HG03060 (cell line): ENCODE measurements around the gene PRDM15.

Source experiments
- ATAC-seq: cut with Tn5 transposase; IDR thresholded peaks from one replicate; pipeline ENCODE4 v1.9.1; 2021; ENCODE audit warnings: low read depth, moderate number of reproducible peaks; ENCODE audit not compliant: unreplicated experiment

Gene PRDM15

GRCh38 chr21:41913230-41913629 is 34.1 kb upstream of the PRDM15 start:
- ATAC-seq, result no peak

GRCh38 chr21:41908829-41909228 is 29.7 kb upstream of the PRDM15 start:
- ATAC-seq, result no peak

- ATAC-seq, result no peak
Observed at GRCh38 chr21:41907496-41908258, 28.5 kb upstream of the PRDM15 start.

- ATAC-seq, result no peak
Observed at GRCh38 chr21:41906770-41907169, 27.6 kb upstream of the PRDM15 start.

DNA sequence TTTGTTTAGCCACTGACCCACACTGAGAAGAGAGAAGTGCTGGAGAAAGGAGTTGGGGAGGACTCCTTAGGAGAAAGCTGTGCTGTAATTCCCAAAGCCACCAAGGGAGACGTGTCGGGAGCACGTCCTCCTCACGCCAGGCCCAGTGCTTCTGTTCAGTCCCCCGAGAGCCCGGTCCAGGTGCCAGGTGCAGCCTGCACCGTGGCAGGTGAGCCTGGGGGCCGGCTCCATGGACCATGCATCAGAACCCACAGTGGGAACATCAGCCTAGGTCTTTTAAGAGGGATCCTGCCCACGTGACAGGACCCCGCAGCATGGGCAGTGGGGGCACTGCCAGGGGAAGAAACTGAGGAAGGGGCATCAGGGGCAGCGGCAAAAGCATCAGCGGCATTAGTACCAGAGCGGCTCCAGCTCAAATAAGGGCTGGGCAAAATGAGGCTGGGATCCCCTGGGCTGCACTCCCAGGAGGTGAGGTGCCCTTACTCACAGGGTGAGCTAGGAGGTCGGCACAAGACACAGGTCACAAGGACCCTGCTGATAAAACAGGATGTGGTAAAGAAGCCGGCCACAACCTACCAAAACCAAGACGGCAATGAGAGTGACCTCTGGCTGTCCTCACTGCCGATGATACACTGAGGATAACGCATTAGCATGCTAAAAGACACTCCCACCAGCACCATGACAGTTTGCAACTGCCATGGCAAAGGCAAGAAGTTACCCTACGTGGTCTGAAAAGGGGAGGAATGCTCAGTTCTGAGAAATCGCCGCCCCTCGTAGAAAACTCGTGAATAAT is 24.6 kb upstream of the PRDM15 start:
- ATAC-seq, result no peak

DNA sequence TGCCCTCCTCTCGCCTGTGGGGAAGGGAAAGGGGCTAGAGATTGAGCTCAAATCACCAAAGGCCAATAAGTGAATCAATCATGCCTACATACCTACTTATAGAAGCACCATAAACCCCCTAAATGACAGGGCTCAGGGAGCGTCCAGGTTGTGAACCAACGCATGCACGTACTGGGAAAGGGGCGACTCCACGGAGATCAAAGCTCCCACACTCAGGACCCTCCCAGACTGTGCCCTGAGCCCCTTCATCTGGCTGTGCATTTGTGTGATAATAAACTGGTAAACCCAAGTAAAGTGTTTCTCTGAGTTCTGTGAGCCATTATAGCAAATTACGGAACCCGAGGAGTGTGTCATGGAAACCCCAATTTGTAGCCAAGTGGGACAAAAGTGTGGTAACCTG is 23.8 kb upstream of the PRDM15 start:
- ATAC-seq, result no peak

DNA sequence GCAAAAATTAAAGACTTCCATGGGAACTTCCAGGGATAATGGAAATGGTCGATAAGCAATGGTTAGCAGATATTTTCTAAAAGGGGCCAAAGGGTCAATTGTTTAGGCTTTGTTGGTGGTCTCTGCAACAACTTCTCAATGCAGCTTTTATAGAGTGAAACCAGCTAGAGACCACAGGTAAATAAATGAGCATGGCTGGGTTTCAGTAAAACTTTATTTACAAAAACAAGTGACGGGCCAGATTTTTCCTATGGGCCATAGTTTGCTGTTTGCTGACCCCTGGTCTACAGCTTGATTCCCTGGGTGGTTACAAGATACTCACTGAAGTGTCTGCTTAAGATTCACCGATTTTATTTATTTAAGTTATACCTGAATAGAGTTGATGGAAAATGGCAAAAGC is 22.6 kb upstream of the PRDM15 start:
- no peak for ATAC-seq

DNA sequence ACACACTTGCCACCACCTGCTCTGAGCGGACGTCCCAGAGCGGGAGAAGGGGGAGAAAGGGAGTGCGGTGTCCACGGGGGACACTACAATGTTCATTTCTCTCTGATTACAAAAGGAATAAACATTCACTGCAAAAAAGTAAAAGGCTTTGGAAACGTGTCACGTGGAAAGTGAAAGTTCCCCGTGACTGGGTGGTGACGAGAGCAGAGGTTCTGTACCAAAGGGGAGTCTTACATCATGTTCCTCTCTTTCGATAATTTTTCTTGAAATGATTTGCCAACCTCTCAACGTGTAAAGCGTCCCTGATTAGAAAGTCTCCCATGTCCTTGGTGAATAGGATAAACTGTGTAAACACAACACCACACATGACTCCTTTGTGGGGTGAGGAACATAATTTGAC is 22.0 kb upstream of the PRDM15 start:
- ATAC-seq, result no peak

DNA sequence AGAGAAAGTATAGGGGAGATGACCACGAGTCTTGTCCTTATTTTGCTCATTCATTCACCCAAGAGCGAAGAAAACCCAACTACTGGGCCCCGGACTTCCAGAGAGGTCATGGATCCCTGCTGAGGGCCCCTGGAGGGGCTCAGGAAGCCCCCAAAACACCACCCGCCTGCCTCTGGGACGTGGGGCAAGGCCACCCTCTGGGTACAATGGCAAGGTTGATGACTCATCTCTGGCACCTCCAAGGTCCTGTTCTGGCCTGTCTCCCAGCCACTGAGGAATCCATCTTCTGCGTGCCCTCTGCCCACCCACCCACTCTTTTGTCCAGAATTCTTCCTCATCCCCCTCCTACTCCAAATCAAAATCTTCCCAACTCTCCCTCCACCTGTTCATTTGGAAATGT is 21.3 kb upstream of the PRDM15 start:
- no peak for ATAC-seq

- no peak for ATAC-seq
Observed at GRCh38 chr21:41899426-41900202, 20.5 kb upstream of the PRDM15 start.

DNA sequence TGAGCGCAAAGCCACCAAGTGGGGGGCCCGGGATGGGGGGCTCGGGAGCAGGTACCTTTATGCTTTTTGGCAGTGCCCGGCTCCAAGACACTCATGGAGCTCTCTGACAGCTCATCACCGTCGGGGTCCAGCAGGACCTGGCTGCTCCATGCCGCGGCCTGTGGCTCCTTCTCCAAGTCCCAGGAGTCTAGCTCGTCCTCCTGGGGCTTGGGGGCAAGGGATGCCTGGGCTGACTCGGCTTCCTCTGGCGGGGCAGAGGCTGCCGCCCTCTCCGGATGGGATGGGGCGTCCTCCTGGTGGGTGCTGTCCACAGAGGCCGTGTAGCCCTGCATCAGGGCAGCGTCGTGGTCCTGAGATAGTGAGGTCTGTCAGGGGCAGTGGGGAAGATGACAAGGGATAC is 19.9 kb upstream of the PRDM15 start:
- ATAC-seq, result no peak

- ATAC-seq, result no peak
Observed at GRCh38 chr21:41897700-41898099, 18.6 kb upstream of the PRDM15 start.

- ATAC-seq, result no peak
Observed at GRCh38 chr21:41897047-41897669, 18.0 kb upstream of the PRDM15 start.

- ATAC-seq, result no peak
Observed at GRCh38 chr21:41895643-41896493, 16.7 kb upstream of the PRDM15 start.

DNA sequence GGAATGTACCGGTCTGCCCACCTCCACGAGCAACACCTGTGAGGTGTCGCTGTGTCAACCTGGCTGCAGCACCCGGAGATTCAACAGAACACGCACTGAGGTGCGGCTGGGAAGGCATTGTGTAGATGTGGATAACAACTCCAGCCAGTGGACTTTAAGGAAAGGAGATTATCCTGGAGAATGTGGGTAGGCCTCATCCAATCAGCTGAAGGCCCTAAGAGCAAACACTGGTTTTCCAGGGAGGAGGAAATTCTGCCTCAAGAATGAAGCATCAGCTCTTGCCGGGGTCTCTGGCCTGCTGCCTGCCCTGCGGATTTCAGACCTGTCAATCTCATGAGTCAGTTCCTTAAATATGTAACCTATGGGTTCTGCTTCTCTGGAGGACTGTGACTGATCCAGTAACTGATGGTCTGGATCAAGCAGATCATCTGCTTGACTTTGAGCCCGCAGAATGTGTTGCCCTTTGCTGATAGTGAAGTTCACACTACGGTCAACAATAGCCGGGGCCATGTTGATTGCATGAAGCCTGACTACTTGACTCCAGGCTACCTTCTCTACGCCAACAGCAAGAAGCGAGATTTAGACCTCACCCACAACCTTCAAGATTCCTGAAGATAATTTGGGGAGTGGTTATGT is 15.9 kb upstream of the PRDM15 start:
- ATAC-seq, result no peak

DNA sequence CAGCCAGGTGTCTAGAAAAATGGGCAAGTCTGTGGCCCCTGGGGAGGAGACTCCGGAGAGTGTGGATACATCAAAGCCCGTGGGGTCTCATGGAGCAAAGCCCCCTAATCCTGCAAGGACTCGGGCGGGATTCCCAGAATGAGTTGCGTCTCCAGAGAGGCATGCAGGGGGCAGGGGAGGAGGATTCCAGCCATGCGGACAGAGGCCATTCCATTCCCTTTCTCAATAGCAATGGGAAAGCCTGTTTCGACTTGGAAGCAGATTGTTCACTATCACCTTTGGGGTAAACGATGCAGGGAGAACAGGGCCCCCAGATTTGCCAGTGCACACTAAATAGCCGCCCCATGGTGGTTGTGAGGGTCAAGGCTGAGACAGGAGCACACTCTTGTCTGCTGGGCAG is 15.4 kb upstream of the PRDM15 start:
- ATAC-seq, result no peak

DNA sequence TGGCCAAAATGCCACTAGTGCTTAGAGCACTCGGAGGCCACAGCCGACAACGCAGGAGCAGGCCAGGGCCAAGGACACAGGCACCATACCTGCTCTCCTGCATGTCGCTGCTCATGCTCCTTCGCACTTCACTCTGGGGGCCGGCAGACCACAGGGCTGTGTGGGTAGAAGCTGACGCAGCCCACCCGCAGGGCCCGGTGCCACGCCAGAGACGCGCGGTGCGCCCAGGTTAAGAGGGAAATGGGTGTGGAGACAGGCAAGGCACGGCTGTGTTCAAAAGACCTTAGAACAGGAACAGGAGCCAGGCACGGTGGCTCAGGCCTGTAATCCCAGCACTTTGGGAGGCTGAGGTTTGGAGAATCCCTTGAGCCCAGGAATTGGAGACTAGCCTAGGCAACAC is 13.6 kb upstream of the PRDM15 start:
- no peak for ATAC-seq

DNA sequence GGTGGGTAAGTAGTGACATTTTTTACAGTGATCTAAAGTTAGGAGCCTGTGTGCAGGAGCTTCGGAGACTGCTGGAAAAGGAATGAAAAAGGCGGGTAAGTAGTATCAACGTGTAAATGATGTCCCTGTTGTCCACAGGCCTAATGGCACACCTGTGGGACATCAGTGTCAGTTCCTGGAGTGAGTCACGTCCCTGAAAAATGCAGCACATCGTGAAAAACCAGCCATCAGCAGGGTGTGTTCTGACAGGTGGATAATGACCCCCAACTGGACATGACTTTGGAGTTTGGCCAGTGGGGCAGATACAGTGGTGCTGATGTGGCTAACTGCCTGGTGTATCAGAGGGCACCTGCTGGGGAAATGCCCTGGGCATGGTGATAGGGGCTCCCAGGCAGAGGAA is 12.0 kb upstream of the PRDM15 start:
- ATAC-seq, result no peak

DNA sequence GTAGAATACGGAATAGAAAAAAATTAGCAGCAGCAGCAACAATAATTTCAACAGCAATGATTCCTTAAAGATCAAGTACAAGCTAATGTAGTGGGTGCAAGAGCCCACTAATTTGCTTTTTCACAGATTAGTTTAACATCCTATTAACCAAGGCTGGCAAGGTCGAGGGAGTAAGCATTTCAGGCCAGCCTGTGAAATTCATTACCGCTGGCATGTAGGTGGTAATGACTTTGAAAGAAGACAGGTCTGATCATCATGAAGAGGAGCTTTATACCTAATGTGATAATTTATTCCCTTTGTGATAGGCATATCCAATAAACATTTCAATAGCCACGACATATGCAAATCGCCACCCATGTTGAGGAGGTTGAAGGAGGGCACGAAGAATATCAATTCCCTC is 11.2 kb upstream of the PRDM15 start:
- ATAC-seq, result no peak
